Mucosa of stomach (tissue), 1 donor: ENCODE measurements around the gene LMBR1.

Experiments
- H3K27me3 ChIP-seq: one replicate; pipeline ENCODE4 v1.7.0; 2013; ENCODE audit warnings: mild to moderate bottlenecking, low read length; ENCODE audit not compliant: control insufficient read depth, insufficient read depth
- H3K36me3 ChIP-seq: one replicate; pipeline ENCODE4 v1.7.0; 2013; ENCODE audit warnings: low read length; ENCODE audit not compliant: control insufficient read depth, insufficient read depth
- H3K4me1 ChIP-seq: one replicate; pipeline ENCODE4 v1.7.0; 2013; ENCODE audit warnings: mild to moderate bottlenecking, low read length; ENCODE audit not compliant: control insufficient read depth, insufficient read depth
- H3K4me3 ChIP-seq: one replicate; pipeline ENCODE4 v1.7.0; 2013; ENCODE audit warnings: low read length
- H3K9ac ChIP-seq: one replicate; pipeline ENCODE4 v1.7.0; 2013; ENCODE audit warnings: mild to moderate bottlenecking, low read length, moderate library complexity
- H3K9me3 ChIP-seq: one replicate; pipeline ENCODE4 v1.7.0; 2013; ENCODE audit warnings: mild to moderate bottlenecking, low read length, moderate library complexity; ENCODE audit not compliant: control insufficient read depth
- donor health status: Pancreatic carcinoma.

The LMBR1 gene

GRCh38 chr7:156693627-156694026 is 199.4 kb downstream of the LMBR1 start:
- Histone ChIP-seq H3K4me1 (no peaks in the 10 kb centered on the region), H3K4me3 (no peak overlapping the region), H3K27me3 (no peaks in the 10 kb centered on the region), H3K9ac (no peak overlapping the region), H3K9me3 (no peaks in the 10 kb centered on the region), H3K36me3 (no peaks in the 10 kb centered on the region)

GRCh38 chr7:156692849-156693248 is 200.1 kb downstream of the LMBR1 start:
- Histone ChIP-seq H3K4me3 (no peak overlapping the region), H3K4me1 (no peaks in the 10 kb centered on the region), H3K27me3 (no peaks in the 10 kb centered on the region), H3K36me3 (no peaks in the 10 kb centered on the region), H3K9ac (no peak overlapping the region), H3K9me3 (no peaks in the 10 kb centered on the region)

GRCh38 chr7:156691764-156692163 is 201.2 kb downstream of the LMBR1 start:
- H3K36me3 ChIP-seq = no peaks in the 10 kb centered on the region

GRCh38 chr7:156684661-156685060 is 208.3 kb downstream of the LMBR1 start:
- Histone ChIP-seq H3K9ac (no peak overlapping the region), H3K4me1 (no peaks in the 10 kb centered on the region), H3K27me3 (no peaks in the 10 kb centered on the region), H3K4me3 (no peak overlapping the region), H3K9me3 (no peaks in the 10 kb centered on the region), H3K36me3 (no peaks in the 10 kb centered on the region)

More at GRCh38 chr7:156691764-156692163, 201.2 kb downstream of the LMBR1 start:
- H3K4me3 ChIP-seq = no peak overlapping the region
- H3K9me3 ChIP-seq = no peaks in the 10 kb centered on the region
- H3K27me3 ChIP-seq = no peaks in the 10 kb centered on the region
- no peak overlapping the region for H3K9ac ChIP-seq
- no peaks in the 10 kb centered on the region for H3K4me1 ChIP-seq

- Histone ChIP-seq H3K9ac (no peak overlapping the region), H3K36me3 (no peaks in the 10 kb centered on the region), H3K27me3 (no peaks in the 10 kb centered on the region), H3K4me1 (no peaks in the 10 kb centered on the region), H3K9me3 (no peaks in the 10 kb centered on the region), H3K4me3 (no peak overlapping the region)
Observed at GRCh38 chr7:156684251-156684650, 208.7 kb downstream of the LMBR1 start.

GRCh38 chr7:156682928-156683327 is 210.1 kb downstream of the LMBR1 start:
- Histone ChIP-seq H3K27me3 (no peaks in the 10 kb centered on the region), H3K4me3 (no peak overlapping the region), H3K4me1 (no peaks in the 10 kb centered on the region), H3K36me3 (no peaks in the 10 kb centered on the region), H3K9ac (no peak overlapping the region), H3K9me3 (no peaks in the 10 kb centered on the region)

GRCh38 chr7:156680281-156680680 is 212.7 kb downstream of the LMBR1 start:
- no peaks in the 10 kb centered on the region for H3K36me3 ChIP-seq

GRCh38 chr7:156677374-156678054 is 215.5 kb downstream of the LMBR1 start:
- Histone ChIP-seq H3K27me3 (no peaks in the 10 kb centered on the region), H3K36me3 (no peaks in the 10 kb centered on the region), H3K4me1 (no peaks in the 10 kb centered on the region), H3K9ac (no peak overlapping the region), H3K9me3 (no peaks in the 10 kb centered on the region), H3K4me3 (no peak overlapping the region)

More at GRCh38 chr7:156680281-156680680, 212.7 kb downstream of the LMBR1 start:
- no peak overlapping the region for H3K9ac ChIP-seq
- no peaks in the 10 kb centered on the region for H3K27me3 ChIP-seq
- no peak overlapping the region for H3K4me3 ChIP-seq
- no peaks in the 10 kb centered on the region for H3K4me1 ChIP-seq
- no peaks in the 10 kb centered on the region for H3K9me3 ChIP-seq

GRCh38 chr7:156676263-156676662 is 216.7 kb downstream of the LMBR1 start:
- Histone ChIP-seq H3K27me3 (no peaks in the 10 kb centered on the region), H3K36me3 (no peaks in the 10 kb centered on the region), H3K9ac (no peak overlapping the region), H3K9me3 (no peaks in the 10 kb centered on the region), H3K4me1 (no peaks in the 10 kb centered on the region), H3K4me3 (no peak overlapping the region)

GRCh38 chr7:156675721-156676120 is 217.3 kb downstream of the LMBR1 start:
- no peak overlapping the region for H3K4me3 ChIP-seq
- H3K9me3 ChIP-seq = no peaks in the 10 kb centered on the region
- no peaks in the 10 kb centered on the region for H3K27me3 ChIP-seq
- no peak overlapping the region for H3K9ac ChIP-seq
- no peaks in the 10 kb centered on the region for H3K4me1 ChIP-seq
- no peaks in the 10 kb centered on the region for H3K36me3 ChIP-seq

GRCh38 chr7:156673902-156674301 is 219.1 kb downstream of the LMBR1 start:
- H3K9me3 ChIP-seq = no peaks in the 10 kb centered on the region
- H3K9ac ChIP-seq = no peak overlapping the region
- H3K4me3 ChIP-seq = no peak overlapping the region
- H3K27me3 ChIP-seq = no peaks in the 10 kb centered on the region
- no peaks in the 10 kb centered on the region for H3K36me3 ChIP-seq
- H3K4me1 ChIP-seq = no peaks in the 10 kb centered on the region

GRCh38 chr7:156673454-156673853 is 219.5 kb downstream of the LMBR1 start:
- Histone ChIP-seq H3K9me3 (no peaks in the 10 kb centered on the region), H3K27me3 (no peaks in the 10 kb centered on the region), H3K9ac (no peak overlapping the region), H3K4me3 (no peak overlapping the region), H3K36me3 (no peaks in the 10 kb centered on the region), H3K4me1 (peaks cover 2% of the 10 kb centered on the region)
